Stimulated activated CD8-positive, alpha-beta memory T cell treated with anti-CD3 and anti-CD28 coated beads, Interleukin-4, amount 100 ng/mL, for 24 hours (primary cell): ENCODE results near the gene LMF1.
"Not testable (repeated sequence)": the region's sequence is repeated elsewhere in the genome, so short reads cannot be mapped to it uniquely, and the experiment has no call there.

ENCODE experiments used
- DNase-seq: peaks from one replicate; pipeline ENCODE4 v3.0.0-alpha.2; 2020; ENCODE audit warnings: low read depth

The LMF1 gene

GRCh38 chr16:947922-948303, 22.9 kb downstream of the LMF1 start:
- not testable (repeated sequence) for DNase-seq

- no peak for DNase-seq
Observed at GRCh38 chr16:947255-947921, 23.4 kb downstream of the LMF1 start.

DNA sequence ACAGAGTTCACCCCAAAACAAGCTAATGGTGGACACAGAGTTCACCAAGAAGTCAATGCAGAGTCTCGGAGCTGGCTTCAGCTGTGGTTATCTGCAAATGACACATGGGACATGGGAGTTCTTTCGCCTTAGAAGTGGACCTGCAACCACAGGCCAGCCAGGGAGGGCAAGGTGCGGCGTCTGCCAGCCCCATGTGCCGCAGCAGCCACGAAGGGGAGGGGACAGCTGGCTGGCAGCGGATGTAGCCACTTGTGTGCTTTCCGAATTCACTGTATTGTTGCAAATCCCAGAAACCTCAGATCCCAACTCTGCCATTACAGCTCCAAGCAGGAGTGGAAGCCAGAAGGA, 24.8 kb downstream of the LMF1 start:
- no peak for DNase-seq

DNA sequence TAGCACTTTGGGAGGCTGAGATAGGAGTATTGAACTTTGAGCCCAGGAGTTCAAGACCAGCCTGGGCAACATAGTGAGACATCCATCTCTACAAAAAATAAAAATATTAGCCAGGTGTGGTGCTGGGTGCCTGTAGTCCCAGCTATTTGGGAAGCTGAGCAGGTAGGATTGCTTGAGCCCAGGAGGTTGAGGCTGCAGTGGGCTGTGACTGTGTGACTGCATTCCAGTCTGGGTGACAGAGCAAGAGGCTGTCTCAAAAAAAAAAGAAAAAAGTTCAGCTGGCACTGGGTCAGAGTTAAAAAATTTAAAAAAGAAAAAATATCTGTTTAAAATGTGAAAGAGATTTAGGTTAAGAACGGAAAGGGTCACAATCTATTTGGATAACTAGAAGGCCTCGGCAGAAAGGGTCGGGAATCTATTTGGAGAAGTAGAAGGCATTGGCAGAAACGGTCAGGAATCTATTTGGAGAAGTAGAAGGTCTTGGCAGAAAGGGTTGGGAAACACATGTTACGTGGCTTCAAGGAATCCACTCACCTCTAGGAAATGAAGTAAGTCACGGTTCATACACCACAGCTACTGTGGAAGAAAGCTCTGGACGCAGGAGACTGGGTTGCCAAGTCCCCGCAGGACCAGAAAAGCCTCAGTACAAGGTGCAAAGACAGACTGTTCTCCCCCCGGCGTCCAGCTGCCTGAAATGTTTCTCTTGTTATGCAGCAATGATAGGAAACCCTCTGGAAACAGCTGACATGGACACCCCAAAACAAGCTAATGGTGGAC, 25.3 kb downstream of the LMF1 start:
- DNase-seq = no peak

DNA sequence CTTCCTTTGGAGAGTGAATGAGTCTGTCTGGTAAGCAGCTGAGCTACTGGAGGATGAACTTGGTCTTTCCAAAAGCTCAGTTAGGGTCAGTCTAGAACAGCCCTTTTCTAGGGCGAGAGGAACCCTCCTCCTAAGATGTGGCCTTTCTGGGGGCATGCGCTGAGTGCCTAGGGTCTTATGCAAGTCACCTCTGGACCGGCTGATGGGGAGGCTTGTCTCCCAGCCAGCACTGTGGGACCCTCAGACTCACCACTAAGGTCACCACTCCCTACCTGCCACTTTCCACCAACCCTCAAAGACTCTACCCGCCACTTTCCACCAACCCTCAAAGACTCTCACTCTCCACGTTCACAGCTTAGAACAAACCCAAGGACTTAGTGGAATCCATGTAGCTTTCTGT, 26.8 kb downstream of the LMF1 start:
- DNase-seq = no peak

DNA sequence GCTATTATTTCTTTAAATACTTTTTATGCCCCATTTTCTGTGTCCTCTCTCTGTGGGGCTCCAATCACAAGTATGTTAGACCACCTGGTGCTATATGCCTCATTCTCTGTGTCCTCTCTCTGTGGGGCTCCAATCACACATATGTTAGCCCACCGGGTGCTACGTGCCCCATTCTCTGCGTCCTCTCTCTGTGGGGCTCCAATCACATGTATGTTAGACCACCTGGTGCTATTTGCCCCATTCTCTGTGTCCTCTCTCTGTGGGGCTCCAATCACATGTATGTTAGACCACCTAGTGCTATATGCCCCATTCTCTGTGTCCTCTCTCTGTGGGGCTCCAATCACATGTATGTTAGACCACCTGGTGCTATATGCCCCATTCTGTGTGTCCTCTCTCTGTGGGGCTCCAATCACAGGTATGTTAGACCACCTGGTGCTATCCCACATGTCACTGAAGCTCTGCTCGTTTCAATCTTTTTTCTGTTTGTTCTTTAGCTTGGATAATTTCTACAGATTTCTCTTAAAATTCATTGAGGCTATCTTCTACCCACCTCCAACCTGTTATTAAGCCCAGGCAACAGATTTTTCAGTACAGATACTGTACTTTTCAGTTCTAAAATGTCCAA, 28.2 kb downstream of the LMF1 start:
- DNase-seq = no peak

DNA sequence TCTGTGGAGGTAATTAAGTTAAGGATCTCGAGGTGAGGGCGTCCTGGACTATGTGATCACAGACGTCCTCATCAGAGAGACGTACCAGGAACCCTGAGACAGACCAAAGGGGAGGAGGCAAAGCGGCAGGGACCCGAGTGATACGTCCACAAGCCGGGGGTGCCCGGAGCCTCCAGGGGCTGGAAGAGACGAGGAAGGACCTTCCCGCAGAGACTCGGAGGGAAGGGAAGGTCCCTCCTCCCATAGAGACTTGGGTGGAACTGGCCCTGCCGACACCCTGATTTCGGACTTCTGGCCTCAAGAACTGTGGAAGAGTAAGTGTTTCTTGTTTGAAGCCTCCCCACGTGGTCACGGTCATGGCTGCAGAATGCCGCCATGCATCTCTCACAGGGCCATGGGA, 30.8 kb downstream of the LMF1 start:
- DNase-seq = no peak

DNA sequence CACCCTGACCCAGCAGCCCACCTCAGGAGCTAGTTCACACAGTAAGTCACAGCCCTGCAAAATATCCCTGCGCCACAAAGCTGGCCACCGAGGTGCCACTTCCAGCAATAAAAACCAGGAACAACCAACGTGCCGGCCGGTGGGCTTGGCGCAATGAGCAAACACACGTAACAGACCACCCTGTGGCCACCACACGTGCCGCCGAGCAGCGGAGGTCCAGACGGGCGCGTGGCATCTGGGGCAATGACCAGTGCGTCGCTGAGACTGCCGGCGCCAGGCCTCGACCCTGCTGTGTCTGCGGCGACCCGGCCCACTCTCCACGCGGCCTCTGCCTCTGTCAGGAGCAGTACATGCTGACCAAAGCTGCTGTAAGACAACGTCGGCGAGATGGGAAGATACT, 31.5 kb downstream of the LMF1 start:
- DNase-seq = no peak

DNA sequence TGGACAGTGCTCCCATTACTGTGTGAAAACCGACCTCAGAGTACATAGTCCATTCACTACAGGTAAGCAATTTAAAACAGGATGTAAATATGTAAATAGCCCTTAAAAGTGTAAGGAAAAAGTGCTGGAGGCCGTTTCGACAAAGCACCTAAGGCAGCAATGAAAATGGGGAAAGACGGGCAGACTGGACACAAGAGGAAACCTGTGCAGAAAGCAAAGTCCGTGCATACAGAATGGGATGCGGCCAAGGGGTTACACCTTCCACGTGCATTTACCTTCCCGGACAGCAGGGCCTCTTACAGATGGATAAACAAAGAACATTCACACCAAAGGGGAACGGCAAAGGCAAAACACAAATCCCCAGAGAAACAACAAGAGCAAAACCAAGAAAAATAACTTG, 32.0 kb downstream of the LMF1 start:
- DNase-seq = no peak

DNA sequence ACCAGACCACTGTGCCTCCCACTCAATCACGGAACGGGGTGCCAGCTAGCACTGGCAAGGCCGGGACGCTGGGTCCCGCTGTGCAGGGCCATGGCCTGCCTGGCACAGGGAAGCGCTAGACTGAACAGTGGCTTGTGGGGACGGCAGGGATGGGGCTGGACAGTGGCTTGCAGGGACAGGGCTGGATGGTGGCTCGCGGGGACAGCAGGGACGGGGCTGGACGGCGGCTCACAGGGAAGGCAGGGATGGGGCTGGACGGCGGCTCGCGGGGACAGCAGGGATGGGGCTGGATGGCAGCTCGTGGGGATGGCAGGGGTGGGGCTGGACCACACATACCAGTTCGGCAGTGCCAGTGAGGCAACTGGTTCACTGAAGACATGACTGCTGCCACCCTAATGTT, 32.6 kb downstream of the LMF1 start:
- DNase-seq = no peak

DNA sequence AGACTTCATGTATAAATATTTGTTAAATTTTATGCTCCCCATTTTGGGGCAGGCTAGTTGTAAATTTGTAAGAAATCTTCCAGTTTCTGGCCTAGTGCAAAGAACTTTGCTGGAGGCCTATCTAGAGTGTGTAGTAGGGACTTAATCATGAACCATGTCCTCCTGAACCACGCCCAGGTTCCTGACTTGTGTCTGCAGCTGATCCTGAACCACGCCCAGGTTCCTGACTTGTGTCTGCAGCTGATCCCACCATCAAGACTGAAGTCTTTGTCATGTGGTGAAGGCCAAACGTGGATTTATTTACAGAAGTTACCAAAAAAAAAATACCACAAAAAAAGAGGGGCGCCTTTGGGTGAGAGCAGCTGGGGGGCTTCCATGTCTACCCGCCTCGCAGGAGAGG, 33.1 kb downstream of the LMF1 start:
- DNase-seq = no peak

DNA sequence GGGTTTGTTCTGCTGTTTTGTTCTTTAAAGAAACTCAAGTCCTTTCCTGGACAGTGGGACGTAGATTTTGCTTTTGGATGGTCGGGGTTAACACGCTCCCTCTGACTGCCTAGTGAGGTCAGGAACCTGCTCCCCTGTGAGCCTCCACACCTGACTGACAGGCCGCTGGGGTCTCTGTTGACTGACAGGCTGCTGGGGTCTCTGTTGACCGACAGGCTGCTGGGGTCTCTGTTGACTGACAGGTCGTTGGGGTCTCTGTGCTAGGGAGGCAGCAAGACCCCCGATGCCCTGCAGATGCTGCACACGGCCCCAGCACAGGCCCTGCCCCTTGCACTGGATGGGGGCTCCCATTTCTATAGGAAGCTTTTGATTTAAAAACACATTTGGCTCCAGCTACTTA, 33.5 kb downstream of the LMF1 start:
- DNase-seq = no peak

DNA sequence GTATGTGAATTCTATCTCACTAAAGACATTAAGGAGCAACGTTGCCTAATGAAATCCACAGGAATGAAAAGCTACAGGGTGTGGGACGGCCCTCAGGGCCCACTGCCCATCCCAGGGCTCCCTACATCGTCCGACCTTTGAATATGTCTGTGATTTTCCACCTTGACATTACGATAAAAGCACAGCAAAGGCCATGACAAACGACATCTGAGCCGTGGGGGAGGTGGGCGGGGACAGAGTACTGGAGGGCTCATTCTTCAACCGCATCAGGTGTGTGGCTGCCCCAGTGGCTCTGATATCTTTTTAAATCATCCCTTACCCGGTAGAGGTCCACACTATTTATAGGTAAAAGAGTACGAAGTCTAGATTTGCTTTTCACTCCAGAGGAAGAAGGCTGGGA, 35.1 kb downstream of the LMF1 start:
- DNase-seq = no peak

DNA sequence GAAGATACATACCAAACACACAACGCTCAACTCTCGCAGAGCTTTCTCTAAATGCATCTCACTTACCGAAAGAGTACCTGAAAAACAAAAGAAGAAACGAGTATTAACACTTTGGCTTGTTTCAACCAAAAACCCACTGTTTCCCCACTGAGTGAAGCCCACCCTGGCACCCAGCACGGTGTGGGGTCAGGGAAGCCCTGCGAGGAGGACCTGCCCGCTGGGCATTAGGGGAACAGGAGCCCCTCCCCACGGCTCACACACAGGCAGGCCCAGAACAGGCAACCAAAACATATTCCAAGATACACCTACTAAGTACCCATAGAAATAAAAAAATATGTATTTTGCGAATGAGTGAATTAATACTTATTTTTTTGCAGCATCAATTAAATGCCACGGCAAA, 36.6 kb downstream of the LMF1 start:
- no peak for DNase-seq

GRCh38 chr16:933581-933980, 37.2 kb downstream of the LMF1 start:
- no peak for DNase-seq

DNA sequence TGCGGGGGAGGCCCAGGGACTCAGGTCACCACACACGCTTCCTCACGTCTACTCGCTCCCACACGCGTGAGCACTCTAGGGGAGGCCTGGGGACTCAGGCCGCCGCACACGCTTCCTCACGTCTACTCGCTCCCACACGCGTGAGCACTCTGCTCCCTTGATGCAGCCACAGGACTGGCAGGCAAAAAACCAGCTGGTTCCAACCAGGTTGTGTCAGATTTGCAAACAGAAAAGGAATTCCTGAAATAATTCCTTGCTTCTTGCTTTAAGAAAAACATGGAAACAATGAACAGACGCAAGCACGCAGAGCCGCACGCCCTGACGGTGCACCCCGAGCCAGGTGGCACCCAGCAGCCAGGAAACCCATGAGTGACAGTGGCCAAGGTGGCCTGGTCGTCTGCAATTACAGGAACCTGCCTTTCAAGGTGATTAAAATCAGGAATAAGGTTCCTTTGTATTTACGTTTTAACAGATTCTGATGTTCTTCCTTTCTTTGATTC, 37.9 kb downstream of the LMF1 start:
- DNase-seq = no peak

GRCh38 chr16:931626-932500, 38.9 kb downstream of the LMF1 start:
- no peak for DNase-seq

DNA sequence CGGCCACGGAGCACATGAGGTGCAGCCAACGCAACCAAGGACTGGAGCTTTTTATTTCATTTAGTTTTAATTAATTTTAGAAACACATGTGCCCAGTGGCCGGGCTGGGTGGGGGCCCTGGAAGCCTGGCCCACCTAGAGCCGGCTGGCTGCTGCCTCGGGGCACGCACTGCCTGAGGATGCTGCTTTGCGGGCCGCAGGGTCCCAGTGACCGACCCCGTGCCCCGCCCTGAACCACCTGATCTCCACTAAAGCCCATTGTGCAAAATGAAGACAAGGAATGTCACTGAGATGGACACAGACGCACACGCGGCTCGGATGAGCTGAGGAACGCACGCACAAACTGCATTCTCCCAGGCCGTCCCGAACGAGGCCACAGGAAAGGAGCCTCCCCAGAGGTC, 39.6 kb downstream of the LMF1 start:
- DNase-seq = no peak

- no peak for DNase-seq
Observed at GRCh38 chr16:930511-930910, 40.3 kb downstream of the LMF1 start.

GRCh38 chr16:930076-930475, 40.7 kb downstream of the LMF1 start:
- no peak for DNase-seq

- DNase-seq = no peak
Observed at GRCh38 chr16:929227-930073, 41.3 kb downstream of the LMF1 start.

DNA sequence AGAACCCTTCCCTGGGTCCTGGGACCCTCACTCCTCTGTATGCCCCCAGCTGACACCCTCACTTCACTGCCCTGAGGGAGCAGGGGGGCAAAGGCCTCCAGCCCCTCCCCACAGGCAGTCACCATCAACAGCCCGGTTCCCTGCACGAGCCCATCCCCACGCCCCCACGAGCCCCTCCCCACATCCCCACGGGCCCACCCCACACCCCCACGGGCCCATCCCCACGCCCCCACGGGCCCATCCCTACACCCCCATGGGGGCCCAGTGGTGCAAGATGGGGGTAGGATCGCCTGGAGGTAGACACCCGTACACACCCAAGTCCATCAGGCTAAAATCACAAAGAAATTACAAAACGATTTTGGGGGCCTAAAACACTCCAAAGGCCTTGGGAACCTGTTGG, 42.3 kb downstream of the LMF1 start:
- no peak for DNase-seq
